ENCODE measurements around the gene DHDDS. TPM values are rescaled to one million over a fixed set of nuclear protein-coding genes. Genes with fewer than 3 reads are reported as not detected.

Gene DHDDS
- total RNA-seq, 1 experiment from 2014 or later = 61.3 TPM

Other genes starting within 250 kb of the DHDDS start
- gene CATSPER4, start 241.7 kb upstream of the DHDDS start, total RNA-seq (2014; rRNA removed; shearing (Covaris generic)) = not detected in 2 replicates
- 13.4 and 18.0 TPM in 2 replicates for gene CEP85, start 198.1 kb upstream of the DHDDS start, total RNA-seq (2014; rRNA removed; shearing (Covaris generic))
- gene SH3BGRL3, start 152.2 kb upstream of the DHDDS start, total RNA-seq (2014; rRNA removed; shearing (Covaris generic)) = 71.8 and 77.5 TPM in 2 replicates
- 2.9 and 7.6 TPM in 2 replicates for gene UBXN11, start 125.7 kb upstream of the DHDDS start, total RNA-seq (2014; rRNA removed; shearing (Covaris generic))
- not detected in 2 replicates for gene CD52, start 114.4 kb upstream of the DHDDS start, total RNA-seq (2014; rRNA removed; shearing (Covaris generic))
- gene CRYBG2, start 78.2 kb upstream of the DHDDS start, total RNA-seq (2014; rRNA removed; shearing (Covaris generic)) = 0.02 and 0.17 TPM in 2 replicates
- not detected in 2 replicates for gene ZNF683, start 59.6 kb upstream of the DHDDS start, total RNA-seq (2014; rRNA removed; shearing (Covaris generic))
- gene LIN28A, start 21.5 kb upstream of the DHDDS start, total RNA-seq (2014; rRNA removed; shearing (Covaris generic)) = not detected in 2 replicates
- 470 and 477 TPM in 2 replicates for gene HMGN2, start 40.1 kb downstream of the DHDDS start, total RNA-seq (2014; rRNA removed; shearing (Covaris generic))
- gene RPS6KA1, start 97.4 kb downstream of the DHDDS start, total RNA-seq (2014; rRNA removed; shearing (Covaris generic)) = 14.6 and 22.2 TPM in 2 replicates